Endothelial cell (in vitro differentiated cells): ENCODE results near the gene MYO1E. TPM values are rescaled to one million over a fixed set of nuclear protein-coding genes. Genes with fewer than 3 reads are reported as not detected.

ENCODE experiments used
- DNase-seq: peaks from one replicate; pipeline ENCODE4 v3.0.0; 2021; ENCODE audit warnings: low spot score
- H3K27ac Mint-ChIP-seq: one replicate; pipeline ENCODE4 v1.8.0; 2021; ENCODE audit warnings: mixed read lengths, inconsistent platforms; ENCODE audit not compliant: unreplicated experiment
- H3K27me3 Mint-ChIP-seq: one replicate; pipeline ENCODE4 v1.8.0; 2021; ENCODE audit warnings: mild to moderate bottlenecking, moderate library complexity, mixed read lengths, inconsistent platforms; ENCODE audit not compliant: unreplicated experiment
- H3K36me3 Mint-ChIP-seq: one replicate; pipeline ENCODE4 v1.8.0; 2021; ENCODE audit warnings: mild to moderate bottlenecking, low read depth, mixed read lengths, inconsistent platforms; ENCODE audit not compliant: unreplicated experiment
- H3K4me1 Mint-ChIP-seq: one replicate; pipeline ENCODE4 v1.8.0; 2021; ENCODE audit warnings: mild to moderate bottlenecking, mixed read lengths, inconsistent platforms; ENCODE audit not compliant: unreplicated experiment
- H3K4me3 Mint-ChIP-seq: one replicate; pipeline ENCODE4 v1.8.0; 2021; ENCODE audit warnings: mild to moderate bottlenecking, mixed read lengths, inconsistent platforms; ENCODE audit not compliant: unreplicated experiment
- H3K9me3 Mint-ChIP-seq: one replicate; pipeline ENCODE4 v1.8.0; 2021; ENCODE audit warnings: mixed read lengths, inconsistent platforms; ENCODE audit not compliant: unreplicated experiment
- total RNA-seq: library from RNA; stranded (reverse); fragmentation: NEBNext Ultra II Directional; extraction: Animal tissue kit (Norgen Biotek cat#: 25700); gene quantifications from one replicate; pipeline ENCODE4 v1.2.1, GENCODE V29; 2021; ENCODE audit not compliant: unreplicated experiment
- TF ChIP-seq, protein P1 (sequence below): fragments of 200-600 bp; sonication (generic); IDR thresholded peaks from one replicate; pipeline ENCODE4 v1.5.0; 2021; ENCODE audit warnings: antibody characterized with exemption; ENCODE audit not compliant: unreplicated experiment

Gene MYO1E
- total RNA-seq, 1 donor from 2014 or later: 146 TPM

DNA sequence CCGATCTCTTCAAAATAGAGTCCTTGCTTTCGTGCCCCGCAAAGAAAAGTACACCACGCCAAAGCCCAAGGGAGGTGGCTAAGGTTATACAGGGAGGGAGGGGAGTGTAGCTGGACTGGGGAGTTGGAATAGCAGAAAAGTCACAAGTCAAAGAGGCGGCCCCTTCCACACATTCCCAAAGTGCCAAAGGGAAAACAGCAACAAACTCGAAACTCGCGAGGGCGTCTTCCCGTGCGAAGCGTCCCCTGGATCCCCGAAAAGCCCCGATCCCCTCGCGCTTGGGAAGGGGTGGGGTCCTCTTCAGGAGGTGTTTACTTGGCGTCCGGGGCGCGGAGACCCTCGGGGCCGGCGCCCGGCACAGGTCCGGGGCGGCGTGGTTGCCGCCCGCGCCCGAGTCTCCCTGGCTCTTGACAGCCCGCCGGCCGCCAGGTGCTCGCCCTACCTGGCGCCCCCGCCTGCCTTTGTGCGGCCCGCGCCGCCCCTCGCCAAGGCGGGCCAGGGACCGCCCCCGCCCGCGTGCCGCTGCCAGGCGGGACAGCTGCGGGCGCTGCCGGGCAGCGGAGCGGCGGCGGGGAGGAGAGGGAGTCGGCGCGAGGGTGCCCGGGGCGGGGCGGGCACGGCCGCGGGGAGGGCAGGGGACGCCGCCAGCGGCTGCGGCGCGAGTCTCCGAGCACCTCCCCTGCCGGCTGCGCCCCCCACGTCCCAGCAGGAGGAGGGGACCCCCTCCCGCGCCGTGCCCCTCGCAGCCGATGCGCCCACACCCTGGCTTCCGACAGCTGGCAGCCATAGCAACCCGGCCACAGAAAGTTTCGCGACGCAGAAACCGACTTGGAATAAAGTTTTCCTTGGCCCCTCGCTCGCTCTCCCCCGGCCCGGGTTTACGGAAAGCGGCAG is 966 bp downstream of the MYO1E start:
- H3K4me3 Mint-ChIP-seq: peak overlapping the region; percentile 98
- DNase-seq: peak; percentile 14
- H3K27ac Mint-ChIP-seq: peak overlapping the region; percentile 91
- peaks cover 15% of the 10 kb centered on the region for H3K27me3 Mint-ChIP-seq
- H3K9me3 Mint-ChIP-seq: no peaks in the 10 kb centered on the region
- TF ChIP-seq, protein P1, sequence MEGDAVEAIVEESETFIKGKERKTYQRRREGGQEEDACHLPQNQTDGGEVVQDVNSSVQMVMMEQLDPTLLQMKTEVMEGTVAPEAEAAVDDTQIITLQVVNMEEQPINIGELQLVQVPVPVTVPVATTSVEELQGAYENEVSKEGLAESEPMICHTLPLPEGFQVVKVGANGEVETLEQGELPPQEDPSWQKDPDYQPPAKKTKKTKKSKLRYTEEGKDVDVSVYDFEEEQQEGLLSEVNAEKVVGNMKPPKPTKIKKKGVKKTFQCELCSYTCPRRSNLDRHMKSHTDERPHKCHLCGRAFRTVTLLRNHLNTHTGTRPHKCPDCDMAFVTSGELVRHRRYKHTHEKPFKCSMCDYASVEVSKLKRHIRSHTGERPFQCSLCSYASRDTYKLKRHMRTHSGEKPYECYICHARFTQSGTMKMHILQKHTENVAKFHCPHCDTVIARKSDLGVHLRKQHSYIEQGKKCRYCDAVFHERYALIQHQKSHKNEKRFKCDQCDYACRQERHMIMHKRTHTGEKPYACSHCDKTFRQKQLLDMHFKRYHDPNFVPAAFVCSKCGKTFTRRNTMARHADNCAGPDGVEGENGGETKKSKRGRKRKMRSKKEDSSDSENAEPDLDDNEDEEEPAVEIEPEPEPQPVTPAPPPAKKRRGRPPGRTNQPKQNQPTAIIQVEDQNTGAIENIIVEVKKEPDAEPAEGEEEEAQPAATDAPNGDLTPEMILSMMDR: no peak
- peaks cover 28% of the 10 kb centered on the region for H3K4me1 Mint-ChIP-seq
- H3K36me3 Mint-ChIP-seq: peaks cover 8% of the 10 kb centered on the region

DNA sequence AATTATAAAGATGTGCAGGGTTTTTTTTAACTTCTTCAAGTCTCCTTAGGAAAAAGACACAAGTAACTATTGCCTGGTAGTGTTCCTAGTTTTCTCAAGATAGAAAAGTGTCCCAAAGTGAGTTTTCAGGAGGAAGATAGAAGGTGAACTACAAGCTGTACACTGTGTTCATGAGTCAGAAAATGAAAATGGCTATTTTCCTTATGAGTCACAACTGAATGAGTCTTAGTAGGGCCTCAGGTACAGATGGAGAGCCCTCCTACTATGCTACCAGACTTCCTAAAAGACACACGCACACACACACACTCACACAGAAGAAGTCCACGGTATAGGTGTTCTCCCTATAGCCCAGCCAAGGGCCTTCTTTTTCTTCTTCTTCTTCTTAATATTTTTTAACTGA is 3.1 kb downstream of the MYO1E start:
- Mint-ChIP-seq H3K27me3 (peaks cover 15% of the 10 kb centered on the region), H3K36me3 (peaks cover 8% of the 10 kb centered on the region), H3K4me3 (no peak overlapping the region), H3K4me1 (peaks cover 28% of the 10 kb centered on the region), H3K27ac (no peak overlapping the region), H3K9me3 (no peaks in the 10 kb centered on the region)
- TF ChIP-seq, protein P1: no peak
- no peak for DNase-seq

DNA sequence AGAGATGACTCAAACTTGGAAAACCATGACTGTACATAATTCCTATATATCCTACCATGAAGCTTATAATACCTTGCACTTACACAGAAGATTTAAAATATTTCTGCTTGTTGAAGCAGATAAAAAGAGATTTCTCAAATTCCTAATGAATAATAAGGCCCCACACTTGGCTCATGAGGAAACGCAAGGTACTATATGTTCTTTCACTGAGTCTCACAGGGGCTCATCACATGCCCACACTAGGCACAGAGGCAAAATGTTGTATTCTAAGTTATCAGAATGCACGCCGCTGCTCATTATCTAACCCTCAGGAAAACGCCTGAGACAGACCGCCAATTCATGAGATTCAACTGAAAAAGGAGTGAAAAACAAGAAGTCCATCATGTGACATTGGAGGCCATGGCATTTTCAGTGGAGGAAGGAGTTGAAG is 5.6 kb downstream of the MYO1E start:
- H3K36me3 Mint-ChIP-seq: peaks cover 8% of the 10 kb centered on the region
- peaks cover 18% of the 10 kb centered on the region for H3K4me1 Mint-ChIP-seq
- no peak overlapping the region for H3K4me3 Mint-ChIP-seq
- H3K27me3 Mint-ChIP-seq: peaks cover 5% of the 10 kb centered on the region
- TF ChIP-seq, protein P1: no peak
- DNase-seq: no peak
- no peak overlapping the region for H3K27ac Mint-ChIP-seq
- H3K9me3 Mint-ChIP-seq: no peaks in the 10 kb centered on the region

DNA sequence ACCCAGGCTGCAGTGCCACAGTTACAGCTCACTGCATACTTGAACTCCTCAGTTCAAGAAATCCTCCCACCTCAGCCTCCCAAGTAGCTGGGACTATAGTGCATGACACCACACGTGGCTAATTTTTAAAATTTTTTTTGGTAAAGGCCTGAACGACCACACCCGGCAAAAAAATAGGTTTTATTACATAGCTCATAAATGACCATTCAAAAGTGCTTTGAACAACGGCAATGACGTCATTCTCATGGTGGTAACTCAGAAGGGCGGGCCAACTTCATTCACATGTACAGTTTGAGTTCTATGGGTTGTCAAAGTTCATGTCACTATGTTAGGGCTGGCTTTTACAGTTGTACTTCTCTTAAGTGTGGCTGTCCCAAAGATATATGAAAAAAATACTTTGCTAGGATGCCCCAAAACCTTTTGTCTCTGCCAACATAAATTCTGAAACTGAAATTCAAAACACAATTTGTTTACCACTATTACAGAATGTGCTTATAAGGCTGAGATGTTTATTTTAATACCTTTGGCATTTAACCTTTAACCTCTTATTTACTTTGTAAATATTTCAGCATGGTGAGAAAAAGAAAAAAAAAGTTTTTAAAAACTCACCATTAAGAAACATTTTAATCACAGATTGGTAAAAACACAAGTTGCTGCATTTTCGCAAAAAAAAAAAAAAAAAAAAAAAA is 6.2 kb downstream of the MYO1E start:
- peaks cover 18% of the 10 kb centered on the region for H3K4me1 Mint-ChIP-seq
- TF ChIP-seq, protein P1: no peak
- peaks cover 5% of the 10 kb centered on the region for H3K27me3 Mint-ChIP-seq
- H3K4me3 Mint-ChIP-seq: no peak overlapping the region
- DNase-seq: no peak
- no peaks in the 10 kb centered on the region for H3K9me3 Mint-ChIP-seq
- peaks cover 8% of the 10 kb centered on the region for H3K36me3 Mint-ChIP-seq
- no peak overlapping the region for H3K27ac Mint-ChIP-seq

DNA sequence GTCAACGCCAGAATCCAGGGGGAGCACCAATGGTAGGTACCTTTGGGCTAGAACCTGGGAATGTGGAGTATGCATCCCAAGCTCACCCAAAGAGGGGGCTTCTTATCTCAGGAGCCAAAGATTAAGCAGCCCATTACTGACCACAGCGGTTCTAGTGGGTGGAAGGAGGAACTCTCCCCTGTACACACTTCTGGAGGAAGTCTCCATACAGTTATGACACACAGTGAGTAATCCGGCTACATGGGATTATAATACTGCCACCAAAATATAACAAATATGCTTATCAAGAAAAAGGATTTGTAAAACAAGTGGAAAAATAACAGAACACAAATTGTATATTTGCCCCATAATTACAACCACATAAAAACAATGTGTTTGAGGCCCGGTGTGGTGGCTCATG is 8.4 kb downstream of the MYO1E start:
- H3K27me3 Mint-ChIP-seq: no peaks in the 10 kb centered on the region
- DNase-seq: no peak

More for the DNA sequence above, 8.4 kb downstream of the MYO1E start:
- peaks cover 3% of the 10 kb centered on the region for H3K4me1 Mint-ChIP-seq
- TF ChIP-seq, protein P1: no peak
- no peaks in the 10 kb centered on the region for H3K9me3 Mint-ChIP-seq
- no peak overlapping the region for H3K4me3 Mint-ChIP-seq
- H3K36me3 Mint-ChIP-seq: no peaks in the 10 kb centered on the region
- no peak overlapping the region for H3K27ac Mint-ChIP-seq
